ENCODE measurements around the gene PSMD3. TPM values are rescaled to one million over a fixed set of nuclear protein-coding genes. Genes with fewer than 3 reads are reported as not detected.

The PSMD3 gene
- total and polyA plus RNA-seq, 2 donors (not counting 1 experiment from before 2014, with no cell fraction given): 55.5 to 66.9 TPM

- Histone ChIP-seq H3K9me3 (ENCODE audit: control insufficient read depth, insufficient read depth, low read depth, low read length) (no peaks in the 10 kb centered on the region), H3K9ac (ENCODE audit: insufficient read depth, low read length) (no peak overlapping the region), H4K20me1 (ENCODE audit: control insufficient read depth, extremely low read depth, insufficient read depth, low read length) (no peaks in the 10 kb centered on the region), H3K36me3 (ENCODE audit: control insufficient read depth, insufficient read depth, low read length) (no peaks in the 10 kb centered on the region), H3K4me1 (ENCODE audit: control insufficient read depth, extremely low read depth, insufficient read depth, low read length) (no peaks in the 10 kb centered on the region), H3K27me3 (ENCODE audit: control insufficient read depth, insufficient read depth, low read length) (peaks cover 11% of the 10 kb centered on the region), H2AFZ (ENCODE audit: low read length) (no peak overlapping the region), H3K79me2 (ENCODE audit: control insufficient read depth, insufficient read depth, low read length) (no peaks in the 10 kb centered on the region), H3K4me3 (replicated peaks in 1 of 4; ENCODE audit: control extremely low read depth in 1 of 4, insufficient read depth in 1 of 4, low read depth in 3 of 4, low read length in 4 of 4) (no peak overlapping the region), H3K27ac (ENCODE audit: insufficient read depth, low read length) (no peak overlapping the region), H3K4me2 (ENCODE audit: extremely low read depth, insufficient read depth, low read length) (no peak overlapping the region)
- TF ChIP-seq CTCF (conservative IDR thresholded peaks at IDR 0.05 in 1 of 2, IDR thresholded peaks at IDR 0.05 in 1 of 2; ENCODE audit: low read depth in 1 of 2, low read length in 2 of 2) (no peak), EZH2 (IDR thresholded peaks at IDR 0.05; ENCODE audit: low read length, missing control alignments) (no peak)
- DNase-seq (ENCODE audit: low read depth in 2 of 2): no peak
Observed at GRCh38 chr17:39963829-39964228, 16.8 kb upstream of the PSMD3 start.

- no peak overlapping the region for H3K9ac ChIP-seq (ENCODE audit: insufficient read depth, low read length)
- TF ChIP-seq CTCF (conservative IDR thresholded peaks at IDR 0.05 in 1 of 2, IDR thresholded peaks at IDR 0.05 in 1 of 2; ENCODE audit: low read depth in 1 of 2, low read length in 2 of 2) (no peak), EZH2 (IDR thresholded peaks at IDR 0.05; ENCODE audit: low read length, missing control alignments) (no peak)
- H3K27ac ChIP-seq (ENCODE audit: insufficient read depth, low read length): no peak overlapping the region
- no peak for DNase-seq (ENCODE audit: low read depth in 2 of 2)
- H3K4me1 ChIP-seq (ENCODE audit: control insufficient read depth, extremely low read depth, insufficient read depth, low read length): no peaks in the 10 kb centered on the region
- no peak overlapping the region for H2AFZ ChIP-seq (ENCODE audit: low read length)
- no peaks in the 10 kb centered on the region for H3K9me3 ChIP-seq (ENCODE audit: control insufficient read depth, insufficient read depth, low read depth, low read length)
- H4K20me1 ChIP-seq (ENCODE audit: control insufficient read depth, extremely low read depth, insufficient read depth, low read length): no peaks in the 10 kb centered on the region
- no peak overlapping the region for H3K4me2 ChIP-seq (ENCODE audit: extremely low read depth, insufficient read depth, low read length)
- peaks cover 15% of the 10 kb centered on the region for H3K27me3 ChIP-seq (ENCODE audit: control insufficient read depth, insufficient read depth, low read length)
- no peak overlapping the region for H3K4me3 ChIP-seq (replicated peaks in 1 of 4; ENCODE audit: control extremely low read depth in 1 of 4, insufficient read depth in 1 of 4, low read depth in 3 of 4, low read length in 4 of 4)
- no peaks in the 10 kb centered on the region for H3K79me2 ChIP-seq (ENCODE audit: control insufficient read depth, insufficient read depth, low read length)
- no peaks in the 10 kb centered on the region for H3K36me3 ChIP-seq (ENCODE audit: control insufficient read depth, insufficient read depth, low read length)
Observed at GRCh38 chr17:39965017-39965699, 15.4 kb upstream of the PSMD3 start.

GRCh38 chr17:39966771-39967170 lies 13.8 kb upstream of the PSMD3 start:
- Histone ChIP-seq H3K9ac (ENCODE audit: insufficient read depth, low read length) (no peak overlapping the region), H3K27me3 (ENCODE audit: control insufficient read depth, insufficient read depth, low read length) (peaks cover 30% of the 10 kb centered on the region), H3K27ac (ENCODE audit: insufficient read depth, low read length) (no peak overlapping the region), H4K20me1 (ENCODE audit: control insufficient read depth, extremely low read depth, insufficient read depth, low read length) (no peaks in the 10 kb centered on the region), H2AFZ (ENCODE audit: low read length) (no peak overlapping the region), H3K79me2 (ENCODE audit: control insufficient read depth, insufficient read depth, low read length) (no peaks in the 10 kb centered on the region), H3K4me3 (replicated peaks in 1 of 4; ENCODE audit: control extremely low read depth in 1 of 4, insufficient read depth in 1 of 4, low read depth in 3 of 4, low read length in 4 of 4) (no peak overlapping the region), H3K9me3 (ENCODE audit: control insufficient read depth, insufficient read depth, low read depth, low read length) (no peaks in the 10 kb centered on the region), H3K4me1 (ENCODE audit: control insufficient read depth, extremely low read depth, insufficient read depth, low read length) (no peaks in the 10 kb centered on the region), H3K4me2 (ENCODE audit: extremely low read depth, insufficient read depth, low read length) (no peak overlapping the region), H3K36me3 (ENCODE audit: control insufficient read depth, insufficient read depth, low read length) (no peaks in the 10 kb centered on the region)
- no peak for DNase-seq (ENCODE audit: low read depth in 2 of 2)
- TF ChIP-seq EZH2 (IDR thresholded peaks at IDR 0.05; ENCODE audit: low read length, missing control alignments) (no peak), CTCF (conservative IDR thresholded peaks at IDR 0.05 in 1 of 2, IDR thresholded peaks at IDR 0.05 in 1 of 2; ENCODE audit: low read depth in 1 of 2, low read length in 2 of 2) (no peak)
